Measurements from ENCODE around the gene COL4A4. TPM values are rescaled to one million over a fixed set of nuclear protein-coding genes. Genes with fewer than 3 reads are reported as not detected.

The COL4A4 gene
- polyA plus RNA-seq, 2 of the 4 experiments (the other 2 are of a cell fraction): 1.7 to 6.8 TPM

- Histone ChIP-seq H3K4me2 (no peak overlapping the region), H3K27ac (peak overlapping the region in 1 of 2 experiments; percentile 8; a peak in 1 of 6 replicates), H3K4me1 (0 out of 3 replicates have a peak, but pooled peaks cover 2% of the 10 kb centered on the region), H3K9me3 (no peaks in the 10 kb centered on the region), H3K4me3 (no peak overlapping the region)
- DNase-seq (ENCODE audit: low read depth in 1 of 2, low spot score in 1 of 2) (peak; percentile 45 to 66), ATAC-seq (peak; percentile 78 to 88; a peak in 4 of 6 replicates), FAIRE-seq (no peak)
- CTCF ChIA-PET: interaction anchor here (0.6 to 3.9 kb wide), 29 partner anchors 9 to 1323 kb away, joined by 3 to 26 read pairs (median 4); partner anchors contain the start of gene IRS1
- POLR2A ChIA-PET: interaction anchor here (1.0 kb wide), 1 partner anchor 149 kb away, joined by 3 read pairs; the partner anchor contains the start of gene RHBDD1
- TF ChIP-seq RAD21 (conservative IDR thresholded peaks at IDR 0.05 in 1 of 2, IDR thresholded peaks at IDR 0.05 in 1 of 2) (peak; percentile 91), PHF8 (IDR thresholded peaks at IDR 0.05; ENCODE audit: borderline replicate concordance, low read depth) (no peak), CEBPB (IDR thresholded peaks at IDR 0.05) (peak in 1 of 2 experiments; percentile 37; a peak in 1 of 4 replicates), MAFK (IDR thresholded peaks at IDR 0.05; ENCODE audit: partially characterized antibody) (peak; percentile 95), CHD2 (IDR thresholded peaks at IDR 0.05; ENCODE audit: low read length, partially characterized antibody) (no peak), JUNB (IDR thresholded peaks at IDR 0.05) (no peak), CTCF (IDR thresholded peaks at IDR 0.05) (peak; percentile 89), E2F6 (IDR thresholded peaks at IDR 0.05; ENCODE audit: borderline replicate concordance, low read depth) (no peak), HMGXB4 (CRISPR knock-in tag; IDR thresholded peaks at IDR 0.05; ENCODE audit: borderline replicate concordance) (no peak), SMC3 (IDR thresholded peaks at IDR 0.05) (peak; percentile 92)
- WGBS (ENCODE audit: missing lambda C conversion rate): 37% methylated on average over 8 of the region's 8 CpGs
Measured at GRCh38 chr2:226984750-226985582, 179.0 kb downstream of the COL4A4 start.

- 83% methylated on average over 11 of the region's 12 CpGs for WGBS (ENCODE audit: missing lambda C conversion rate)
- CTCF ChIA-PET: interaction anchor here (1.0 to 3.9 kb wide), 7 partner anchors 10 to 1319 kb away, joined by 3 to 26 read pairs (median 4); no protein-coding TSS in a partner anchor
- no peak for TF ChIP-seq POLR2A (IDR thresholded peaks at IDR 0.05; ENCODE audit: low read length)
- no peak for TF ChIP-seq TFCP2L1 (CRISPR knock-in tag; IDR thresholded peaks at IDR 0.05)
- no peak for TF ChIP-seq HOXB13 (CRISPR knock-in tag; IDR thresholded peaks at IDR 0.05; ENCODE audit: low read depth)
Measured at GRCh38 chr2:226983895-226984749, 179.9 kb downstream of the COL4A4 start.

GRCh38 chr2:226981791-226982326, 182.1 kb downstream of the COL4A4 start:
- no peak for FAIRE-seq
- Histone ChIP-seq H3K9me3 (no peaks in the 10 kb centered on the region), H3K4me2 (no peak overlapping the region), H3K27ac (no peak overlapping the region), H3K4me1 (0 out of 3 replicates have a peak, but pooled peaks cover 2% of the 10 kb centered on the region), H3K4me3 (no peak overlapping the region)
- DNase-seq (ENCODE audit: low read depth in 1 of 2, low spot score in 1 of 2): no peak
- ChIA-PET POLR2A (no interaction called here), CTCF (interaction anchor here (1.3 to 3.5 kb wide), 4 partner anchors 169 to 1316 kb away, joined by 5 to 11 read pairs (median 7); no protein-coding TSS in a partner anchor)
- 88% methylated on average over 3 of the region's 3 CpGs for WGBS (ENCODE audit: missing lambda C conversion rate)
- ATAC-seq: no peak
- TF ChIP-seq RNF2 (IDR thresholded peaks at IDR 0.05; ENCODE audit: borderline replicate concordance, low read depth): no peak
- TF ChIP-seq USF2 (IDR thresholded peaks at IDR 0.05): no peak
- TF ChIP-seq BCL3 (IDR thresholded peaks at IDR 0.05): no peak
- no peak for TF ChIP-seq HOXB5 (CRISPR knock-in tag; IDR thresholded peaks at IDR 0.05)
- no peak for TF ChIP-seq MAZ (IDR thresholded peaks at IDR 0.05; ENCODE audit: borderline replicate concordance, low read depth, low read length)
- no peak for TF ChIP-seq POLR2A (IDR thresholded peaks at IDR 0.05; ENCODE audit: low read length)
- TF ChIP-seq ESRRA (IDR thresholded peaks at IDR 0.05; ENCODE audit: borderline replicate concordance, low read length): no peak
- TF ChIP-seq NFE2L2 (conservative IDR thresholded peaks at IDR 0.05; ENCODE audit: low read length): no peak
- no peak for TF ChIP-seq NR3C1 (IDR thresholded peaks at IDR 0.05)
- no peak for TF ChIP-seq RARB (CRISPR knock-in tag; IDR thresholded peaks at IDR 0.05)

More at GRCh38 chr2:226983895-226984749, 179.9 kb downstream of the COL4A4 start:
- DNase-seq (ENCODE audit: low read depth in 1 of 2, low spot score in 1 of 2) (no peak), ATAC-seq (no peak), FAIRE-seq (no peak)
- Histone ChIP-seq H3K4me2 (no peak overlapping the region), H3K9me3 (no peaks in the 10 kb centered on the region), H3K4me3 (no peak overlapping the region), H3K27ac (no peak overlapping the region), H3K4me1 (0 out of 3 replicates have a peak, but pooled peaks cover 2% of the 10 kb centered on the region)
- POLR2A ChIA-PET: no interaction called here
